ENCODE measurements around the gene ZDHHC4.

The ZDHHC4 gene

DNA sequence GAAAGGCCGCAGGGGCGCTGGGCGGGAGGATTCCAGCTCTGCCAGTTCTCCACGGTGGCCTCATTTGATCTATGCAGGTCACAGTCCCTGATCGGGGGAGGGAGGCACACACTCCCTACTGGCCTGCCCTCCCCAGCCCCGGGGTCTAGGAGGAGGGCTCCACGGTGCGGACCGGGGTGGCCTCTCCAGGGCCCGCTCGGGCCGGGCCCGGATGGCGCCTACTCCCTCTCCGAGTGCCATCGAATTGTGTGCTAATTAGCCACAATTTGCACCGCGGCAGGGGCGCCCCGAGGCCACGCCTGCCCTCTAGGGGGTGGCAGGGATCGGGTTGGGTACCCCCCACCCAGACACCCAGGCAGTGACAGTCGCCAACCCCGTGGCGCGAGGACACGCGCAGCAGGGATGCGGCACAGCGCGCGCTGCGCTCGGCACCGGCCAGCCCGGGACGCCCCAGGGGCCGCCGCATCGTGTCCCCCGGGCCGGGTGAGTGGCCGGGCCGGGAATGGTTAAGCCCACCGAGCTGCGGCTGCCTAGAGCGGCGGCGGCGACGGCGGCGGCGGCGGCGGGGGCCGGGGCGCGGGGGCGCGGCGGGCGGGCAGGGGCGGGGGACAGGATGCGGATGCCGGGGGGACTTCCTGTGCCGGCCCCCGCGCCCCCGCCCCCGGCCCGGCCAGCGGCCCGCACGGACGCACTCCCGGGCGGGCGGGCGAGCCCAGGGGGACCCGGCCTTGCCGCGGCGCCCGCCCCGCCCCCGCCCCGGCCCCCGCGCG lies 37.9 kb downstream of the ZDHHC4 start, which contains the start of gene ZNF853:
Gene ZNF853 (plus strand): TSS at position 658 of the 770 bp plus-strand sequence. CDS start 565 bp downstream, outside the sequence.
- Histone ChIP-seq H4K91ac (ENCODE audit: low read length) (no peak within 1 kb of the TSS), H2BK12ac (ENCODE audit: low read length in 2 of 2) (no peak within 1 kb of the TSS), H3K9ac (ENCODE audit: low read length) (no peak within 1 kb of the TSS), H2BK5ac (ENCODE audit: low read depth, low read length, poor library complexity, severe bottlenecking) (no peak within 1 kb of the TSS), H2AK5ac (ENCODE audit: low read length, severe bottlenecking) (no peak within 1 kb of the TSS), H3K79me1 (replicated peaks; ENCODE audit: low read length, poor library complexity, severe bottlenecking) (no peaks in the 10 kb centered on the region), H2BK120ac (ENCODE audit: low read depth, low read length) (no peak within 1 kb of the TSS), H3K14ac (ENCODE audit: low read length in 2 of 2) (peak within 1 kb of the TSS in 1 of 2 experiments; percentile 51), H3K4me3 (ENCODE audit: insufficient read depth in 1 of 2, low read depth in 1 of 2, low read length in 2 of 2) (peak within 1 kb of the TSS in 1 of 2 experiments; percentile 65), H3K27me3 (ENCODE audit: control insufficient read depth in 1 of 2, insufficient read depth in 1 of 2, low read length in 2 of 2) (peaks cover 32 to 60% of the 10 kb centered on the region in 2 experiments), H3K36me3 (ENCODE audit: control insufficient read depth in 1 of 2, insufficient read depth in 2 of 2, low read depth in 1 of 2, low read length in 2 of 2) (no peaks in the 10 kb centered on the region), H4K8ac (ENCODE audit: low read length) (no peak within 1 kb of the TSS), H3K4me2 (ENCODE audit: low read length, poor library complexity, severe bottlenecking) (peak within 1 kb of the TSS; percentile 81), H3K4ac (ENCODE audit: low read depth in 1 of 2, low read length in 2 of 2) (no peak within 1 kb of the TSS), H3K23ac (ENCODE audit: low read length in 2 of 2) (peak within 1 kb of the TSS in 1 of 2 experiments; percentile 20), H3K9me3 (ENCODE audit: control insufficient read depth, low read length) (no peaks in the 10 kb centered on the region), H2BK15ac (ENCODE audit: low read depth, poor library complexity, severe bottlenecking) (no peak within 1 kb of the TSS), H3K18ac (ENCODE audit: low read depth in 1 of 2, low read length in 2 of 2) (peak within 1 kb of the TSS in 1 of 2 experiments; percentile 43), H2AFZ (ENCODE audit: low read depth, low read length) (peak within 1 kb of the TSS; percentile 18), H3K4me1 (ENCODE audit: control insufficient read depth, insufficient read depth, low read depth, low read length) (peaks cover 12% of the 10 kb centered on the region), H3K27ac (ENCODE audit: low read length, poor library complexity, severe bottlenecking) (no peak within 1 kb of the TSS)
- DNase-seq = peak; percentile 3
- 5% methylated on average over 25 of the region's 91 CpGs for WGBS

DNA sequence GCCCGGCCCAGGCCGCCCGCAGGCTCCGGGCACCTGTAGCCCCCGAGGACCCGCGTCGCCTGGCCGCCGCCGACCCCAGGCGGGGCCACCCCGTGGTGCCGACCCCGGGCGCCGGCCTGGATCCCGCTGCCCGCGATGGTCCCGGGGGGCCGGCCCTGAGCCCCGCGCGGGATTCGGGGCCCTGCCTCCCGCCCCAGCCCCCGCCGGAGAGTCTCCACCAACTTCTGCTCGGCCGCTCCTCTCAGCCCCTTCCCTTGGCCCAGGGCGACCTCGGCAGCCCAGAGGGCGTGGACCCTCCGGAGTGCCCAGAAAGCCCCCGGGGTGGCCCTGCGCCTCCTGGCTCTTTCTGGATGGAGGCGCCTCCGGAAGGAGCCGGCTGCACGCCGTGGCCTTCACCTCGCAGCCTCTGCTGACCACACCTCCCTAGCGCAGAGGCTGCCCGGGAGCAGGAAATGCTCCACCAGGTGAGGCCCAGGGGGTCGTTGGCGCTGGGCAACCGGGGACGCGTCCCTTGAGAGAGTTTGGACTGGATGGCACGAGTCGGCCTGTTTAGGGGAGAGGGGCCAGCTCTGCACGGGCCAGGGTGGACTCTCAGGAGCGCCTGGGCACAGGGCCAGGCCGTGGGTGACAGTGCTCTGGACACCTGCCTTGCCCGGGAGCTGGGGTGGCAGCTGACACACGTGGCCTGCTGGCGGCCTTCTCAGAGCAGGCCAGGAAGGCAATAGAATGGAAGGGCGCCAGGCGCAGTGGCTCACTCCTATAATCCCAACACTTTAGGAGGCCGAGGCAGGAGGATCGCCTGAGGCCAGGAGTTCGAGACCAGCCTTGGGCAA lies 38.7 kb downstream of the ZDHHC4 start:
- H3K4me2 ChIP-seq (ENCODE audit: low read length, poor library complexity, severe bottlenecking) = peak overlapping the region; percentile 81
- no peak overlapping the region for H3K14ac ChIP-seq (ENCODE audit: low read length in 2 of 2)
- H2BK12ac ChIP-seq (ENCODE audit: low read length in 2 of 2) = no peak overlapping the region
- no peak overlapping the region for H4K8ac ChIP-seq (ENCODE audit: low read length)
- H3K79me1 ChIP-seq (replicated peaks; ENCODE audit: low read length, poor library complexity, severe bottlenecking) = no peaks in the 10 kb centered on the region
- DNase-seq = no peak
- no peak overlapping the region for H2AK5ac ChIP-seq (ENCODE audit: low read length, severe bottlenecking)
- H2BK15ac ChIP-seq (ENCODE audit: low read depth, poor library complexity, severe bottlenecking) = no peak overlapping the region
- peak overlapping the region in 1 of 2 experiments; percentile 65 for H3K4me3 ChIP-seq (ENCODE audit: insufficient read depth in 1 of 2, low read depth in 1 of 2, low read length in 2 of 2)
- H3K4ac ChIP-seq (ENCODE audit: low read depth in 1 of 2, low read length in 2 of 2) = no peak overlapping the region
- WGBS = 12% methylated on average over 61 of the region's 63 CpGs
- H4K91ac ChIP-seq (ENCODE audit: low read length) = no peak overlapping the region
- H2BK5ac ChIP-seq (ENCODE audit: low read depth, low read length, poor library complexity, severe bottlenecking) = no peak overlapping the region
- peaks cover 32 to 66% of the 10 kb centered on the region in 2 experiments for H3K27me3 ChIP-seq (ENCODE audit: control insufficient read depth in 1 of 2, insufficient read depth in 1 of 2, low read length in 2 of 2)
- H3K36me3 ChIP-seq (ENCODE audit: control insufficient read depth in 1 of 2, insufficient read depth in 2 of 2, low read depth in 1 of 2, low read length in 2 of 2) = peaks cover 0 to under 1% of the 10 kb centered on the region in 2 experiments
- H2BK120ac ChIP-seq (ENCODE audit: low read depth, low read length) = no peak overlapping the region
- no peak overlapping the region for H3K9ac ChIP-seq (ENCODE audit: low read length)
- H2AFZ ChIP-seq (ENCODE audit: low read depth, low read length) = peak overlapping the region; percentile 18
- no peaks in the 10 kb centered on the region for H3K9me3 ChIP-seq (ENCODE audit: control insufficient read depth, low read length)
- no peak overlapping the region for H3K23ac ChIP-seq (ENCODE audit: low read length in 2 of 2)
- H3K27ac ChIP-seq (ENCODE audit: low read length, poor library complexity, severe bottlenecking) = no peak overlapping the region
- H3K18ac ChIP-seq (ENCODE audit: low read depth in 1 of 2, low read length in 2 of 2) = no peak overlapping the region
- H3K4me1 ChIP-seq (ENCODE audit: control insufficient read depth, insufficient read depth, low read depth, low read length) = peaks cover 12% of the 10 kb centered on the region

DNA sequence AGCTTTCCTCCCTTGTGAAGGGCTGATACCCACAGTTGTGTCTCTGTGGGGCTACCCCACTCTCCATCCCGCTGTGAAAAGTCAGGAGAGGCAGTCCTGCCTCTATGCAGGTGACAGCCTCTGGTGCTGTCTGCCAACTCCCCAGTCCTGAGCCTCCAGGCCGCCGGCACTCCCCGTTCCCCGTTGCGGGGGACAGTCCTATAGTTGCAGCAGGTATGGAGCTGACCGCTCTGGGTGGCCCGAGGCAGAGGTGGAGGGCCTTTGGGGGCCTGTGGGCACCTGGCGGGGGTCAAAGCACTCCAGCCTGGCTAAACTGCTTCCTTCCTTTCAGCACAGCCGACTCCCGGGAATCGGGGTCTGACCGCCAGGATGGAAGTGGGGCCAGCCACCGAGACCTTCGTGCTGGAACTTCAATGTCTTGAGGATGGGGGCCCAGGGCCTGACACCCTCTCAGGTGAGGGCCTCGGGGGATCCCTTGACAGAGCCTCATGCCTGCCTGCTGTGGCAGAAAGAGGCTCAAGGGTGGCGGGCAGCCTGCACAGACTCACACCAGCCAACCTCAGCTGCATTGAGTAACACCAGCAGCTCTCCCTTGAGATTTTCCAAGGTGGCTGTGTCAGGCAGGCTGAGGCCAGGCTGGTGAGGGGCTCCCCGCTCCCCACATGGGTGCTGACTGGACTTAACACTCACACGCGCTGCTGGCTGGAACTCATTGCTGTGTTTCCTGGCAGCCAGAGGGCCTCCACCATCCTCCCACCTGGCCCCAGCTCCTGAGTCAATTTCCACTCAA lies 39.8 kb downstream of the ZDHHC4 start:
- Histone ChIP-seq H2BK12ac (ENCODE audit: low read length in 2 of 2) (no peak overlapping the region), H4K91ac (ENCODE audit: low read length) (peak overlapping the region; percentile 30)

More for the DNA sequence above, 39.8 kb downstream of the ZDHHC4 start:
- Histone ChIP-seq H3K27ac (ENCODE audit: low read length, poor library complexity, severe bottlenecking) (no peak overlapping the region), H2AK5ac (ENCODE audit: low read length, severe bottlenecking) (no peak overlapping the region), H3K23ac (ENCODE audit: low read length in 2 of 2) (no peak overlapping the region), H2BK5ac (ENCODE audit: low read depth, low read length, poor library complexity, severe bottlenecking) (no peak overlapping the region), H3K4ac (ENCODE audit: low read depth in 1 of 2, low read length in 2 of 2) (no peak overlapping the region), H3K4me3 (ENCODE audit: insufficient read depth in 1 of 2, low read depth in 1 of 2, low read length in 2 of 2) (no peak overlapping the region), H3K79me1 (replicated peaks; ENCODE audit: low read length, poor library complexity, severe bottlenecking) (no peaks in the 10 kb centered on the region), H3K4me1 (ENCODE audit: control insufficient read depth, insufficient read depth, low read depth, low read length) (peaks cover 12% of the 10 kb centered on the region), H3K36me3 (ENCODE audit: control insufficient read depth in 1 of 2, insufficient read depth in 2 of 2, low read depth in 1 of 2, low read length in 2 of 2) (peaks cover 0 to 11% of the 10 kb centered on the region in 2 experiments), H3K4me2 (ENCODE audit: low read length, poor library complexity, severe bottlenecking) (no peak overlapping the region), H3K9ac (ENCODE audit: low read length) (no peak overlapping the region), H4K8ac (ENCODE audit: low read length) (peak overlapping the region; percentile 9), H3K9me3 (ENCODE audit: control insufficient read depth, low read length) (no peaks in the 10 kb centered on the region), H3K18ac (ENCODE audit: low read depth in 1 of 2, low read length in 2 of 2) (no peak overlapping the region), H2BK120ac (ENCODE audit: low read depth, low read length) (no peak overlapping the region), H3K27me3 (ENCODE audit: control insufficient read depth in 1 of 2, insufficient read depth in 1 of 2, low read length in 2 of 2) (peaks cover 32 to 76% of the 10 kb centered on the region in 2 experiments), H2BK15ac (ENCODE audit: low read depth, poor library complexity, severe bottlenecking) (no peak overlapping the region), H2AFZ (ENCODE audit: low read depth, low read length) (no peak overlapping the region), H3K14ac (ENCODE audit: low read length in 2 of 2) (no peak overlapping the region)
- WGBS = 95% methylated on average over 20 of the region's 20 CpGs
- no peak for DNase-seq
